ENCODE measurements around the gene VWA5B1. TPM values are rescaled to one million over a fixed set of nuclear protein-coding genes. Genes with fewer than 3 reads are reported as not detected.

VWA5B1 gene
- total and polyA plus RNA-seq, 10 donors: 0.28 TPM; not detected in 9

DNA sequence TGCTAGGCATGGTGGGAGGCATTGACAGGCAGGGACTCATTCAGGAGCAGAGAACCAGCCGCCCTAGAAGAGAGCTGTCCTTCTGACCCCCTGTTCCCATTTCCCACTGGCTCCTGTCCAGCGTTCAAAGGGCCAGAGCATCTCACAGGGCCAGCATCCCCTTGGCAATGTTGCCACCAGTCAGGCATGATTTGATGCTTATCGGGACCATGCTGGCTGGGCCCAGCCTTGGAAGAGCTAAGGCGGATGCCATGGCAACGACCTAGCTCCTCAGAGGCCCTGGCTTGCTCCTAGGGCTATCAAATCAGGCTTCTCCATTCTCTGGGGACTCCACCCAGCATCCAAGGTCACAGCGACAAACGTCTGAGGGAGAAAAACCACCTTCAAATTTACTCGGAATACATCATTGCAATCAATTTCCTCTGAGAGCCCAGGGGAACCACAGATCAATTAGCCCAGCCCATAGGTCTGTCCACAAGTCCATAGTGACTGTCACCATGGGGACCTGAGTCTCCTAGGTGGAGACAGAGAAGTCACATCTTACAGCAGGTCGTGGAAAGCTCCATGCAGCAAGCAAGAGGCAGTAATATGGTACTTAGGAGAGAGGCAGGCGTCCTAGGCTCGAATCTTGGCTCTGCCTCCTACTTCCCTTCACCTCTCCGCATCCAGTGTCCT, 14.1 kb upstream of the VWA5B1 start:
- H3K27ac ChIP-seq: no peak overlapping the region
- intact Hi-C loops (cut with DNase I; ENCODE audit: low total_unique reads): no loop called here
- TF ChIP-seq POLR2AphosphoS5 (IDR thresholded peaks at IDR 0.05): no peak
- TF ChIP-seq, protein P1, sequence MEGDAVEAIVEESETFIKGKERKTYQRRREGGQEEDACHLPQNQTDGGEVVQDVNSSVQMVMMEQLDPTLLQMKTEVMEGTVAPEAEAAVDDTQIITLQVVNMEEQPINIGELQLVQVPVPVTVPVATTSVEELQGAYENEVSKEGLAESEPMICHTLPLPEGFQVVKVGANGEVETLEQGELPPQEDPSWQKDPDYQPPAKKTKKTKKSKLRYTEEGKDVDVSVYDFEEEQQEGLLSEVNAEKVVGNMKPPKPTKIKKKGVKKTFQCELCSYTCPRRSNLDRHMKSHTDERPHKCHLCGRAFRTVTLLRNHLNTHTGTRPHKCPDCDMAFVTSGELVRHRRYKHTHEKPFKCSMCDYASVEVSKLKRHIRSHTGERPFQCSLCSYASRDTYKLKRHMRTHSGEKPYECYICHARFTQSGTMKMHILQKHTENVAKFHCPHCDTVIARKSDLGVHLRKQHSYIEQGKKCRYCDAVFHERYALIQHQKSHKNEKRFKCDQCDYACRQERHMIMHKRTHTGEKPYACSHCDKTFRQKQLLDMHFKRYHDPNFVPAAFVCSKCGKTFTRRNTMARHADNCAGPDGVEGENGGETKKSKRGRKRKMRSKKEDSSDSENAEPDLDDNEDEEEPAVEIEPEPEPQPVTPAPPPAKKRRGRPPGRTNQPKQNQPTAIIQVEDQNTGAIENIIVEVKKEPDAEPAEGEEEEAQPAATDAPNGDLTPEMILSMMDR (IDR thresholded peaks at IDR 0.05 in 8 of 11, conservative IDR thresholded peaks at IDR 0.05 in 3 of 11): no peak
- TF ChIP-seq POLR2A (IDR thresholded peaks at IDR 0.05): no peak
- no peak for DNase-seq
- no peaks in the 10 kb centered on the region for H3K9me3 ChIP-seq
- 75 to 86% (median 75%) methylated on average over 12 of the region's 12 CpGs for WGBS, 5 donors
- H3K27me3 ChIP-seq (replicated peaks in 1 of 7): peaks cover 0 to 4% (median 0%) of the 10 kb centered on the region in 7 donors
- no peaks in the 10 kb centered on the region for H3K4me1 ChIP-seq
- H3K36me3 ChIP-seq: no peaks in the 10 kb centered on the region
- H3K4me3 ChIP-seq: no peak overlapping the region

DNA sequence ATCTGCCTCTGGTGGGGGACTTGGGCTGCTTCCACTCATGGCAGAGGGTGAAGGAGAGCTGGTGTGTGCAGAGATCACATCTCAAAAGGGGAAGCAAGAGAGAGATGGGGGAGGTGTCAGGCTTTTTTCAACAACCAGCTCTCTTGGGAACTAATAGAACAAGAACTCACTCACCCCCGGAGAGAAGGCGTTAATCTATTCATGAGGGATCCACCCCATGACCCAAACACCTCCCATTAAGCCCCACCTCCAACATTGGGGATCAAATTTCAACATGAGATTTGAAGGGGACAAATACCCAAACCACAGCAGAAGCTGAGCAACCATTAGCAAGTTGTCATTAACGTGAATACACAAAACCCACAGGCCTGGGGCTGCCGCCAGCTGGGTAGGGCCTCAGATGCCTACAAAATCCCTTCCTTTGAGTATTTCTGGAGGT, 12.0 kb upstream of the VWA5B1 start:
- intact Hi-C loops (cut with DNase I; ENCODE audit: low total_unique reads): no loop called here
- 28 to 64% (median 47%) methylated on average over 4 of the region's 4 CpGs for WGBS, 5 donors
- peaks cover 0 to 11% (median 0%) of the 10 kb centered on the region in 7 donors for H3K27me3 ChIP-seq (replicated peaks in 1 of 7)

DNA sequence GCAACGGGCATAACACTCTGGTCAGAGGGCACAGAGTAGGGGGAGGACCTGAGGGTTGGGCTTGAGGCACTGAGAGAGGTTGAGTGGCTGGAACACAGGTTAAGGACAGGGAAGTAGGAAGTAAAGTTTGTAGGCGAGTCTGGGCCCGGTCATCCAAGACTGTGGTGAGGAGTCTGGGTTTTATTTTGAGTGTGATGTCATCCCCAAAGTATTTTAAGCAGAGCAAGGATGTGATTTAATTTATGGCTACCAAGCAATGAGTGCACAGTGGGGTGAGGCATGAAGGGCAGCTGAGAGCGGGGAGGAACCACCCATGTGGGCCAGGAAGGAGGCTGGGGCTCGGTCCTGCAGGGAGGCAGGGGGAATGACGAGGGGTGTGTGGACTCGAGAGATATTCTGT, 11.2 kb upstream of the VWA5B1 start:
- Histone ChIP-seq H3K27ac (no peak overlapping the region), H3K27me3 (replicated peaks in 1 of 7) (peaks cover 0 to 14% (median 0%) of the 10 kb centered on the region in 7 donors), H3K4me1 (no peaks in the 10 kb centered on the region), H3K9me3 (no peaks in the 10 kb centered on the region), H3K4me3 (no peak overlapping the region), H3K36me3 (no peaks in the 10 kb centered on the region)
- DNase-seq: no peak
- intact Hi-C loops (cut with DNase I; ENCODE audit: low total_unique reads): no loop called here
- 56 to 75% (median 71%) methylated on average over 7 of the region's 7 CpGs for WGBS, 5 donors
- TF ChIP-seq POLR2A (IDR thresholded peaks at IDR 0.05) (no peak), POLR2AphosphoS5 (IDR thresholded peaks at IDR 0.05) (no peak)
- TF ChIP-seq, protein P1 (IDR thresholded peaks at IDR 0.05 in 8 of 11, conservative IDR thresholded peaks at IDR 0.05 in 3 of 11): no peak

More for the DNA sequence above, 12.0 kb upstream of the VWA5B1 start:
- Histone ChIP-seq H3K4me3 (no peak overlapping the region), H3K4me1 (no peaks in the 10 kb centered on the region), H3K27ac (no peak overlapping the region), H3K9me3 (no peaks in the 10 kb centered on the region), H3K36me3 (no peaks in the 10 kb centered on the region)
- TF ChIP-seq POLR2AphosphoS5 (IDR thresholded peaks at IDR 0.05): no peak
- TF ChIP-seq POLR2A (IDR thresholded peaks at IDR 0.05): no peak
- no peak for DNase-seq

DNA sequence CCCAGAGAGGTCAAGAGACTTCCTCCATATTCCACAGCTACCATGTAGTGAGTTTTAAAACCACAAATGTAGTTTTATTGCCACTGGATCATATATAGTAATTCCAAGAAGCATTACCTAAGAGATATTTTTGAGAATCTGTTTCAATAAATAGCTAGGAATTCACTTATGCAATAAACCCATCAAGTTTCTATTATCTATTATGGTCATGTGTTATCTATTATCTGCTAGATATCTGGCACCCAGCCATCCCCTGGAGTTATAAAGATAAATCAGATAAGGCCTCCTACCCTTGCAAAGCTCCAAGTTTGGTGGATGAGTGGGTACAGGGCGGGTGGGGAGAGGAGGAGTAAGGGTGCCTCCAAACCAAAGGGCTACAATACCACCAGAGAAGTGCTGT, 10.3 kb upstream of the VWA5B1 start:
- peaks cover 0 to 15% (median 0%) of the 10 kb centered on the region in 7 donors for H3K27me3 ChIP-seq (replicated peaks in 1 of 7)
- 78 to 94% (median 80%) methylated on average over 1 of the region's 1 CpG for WGBS, 5 donors
- H3K4me3 ChIP-seq: no peak overlapping the region
- no peaks in the 10 kb centered on the region for H3K4me1 ChIP-seq
- H3K9me3 ChIP-seq: peaks cover 0 to 2% (median 0%) of the 10 kb centered on the region in 8 donors
- H3K27ac ChIP-seq: no peak overlapping the region
- DNase-seq: no peak
- TF ChIP-seq, protein P1 (IDR thresholded peaks at IDR 0.05 in 8 of 11, conservative IDR thresholded peaks at IDR 0.05 in 3 of 11): no peak
- no peak for TF ChIP-seq POLR2AphosphoS5 (IDR thresholded peaks at IDR 0.05)
- no peak for TF ChIP-seq POLR2A (IDR thresholded peaks at IDR 0.05)
- intact Hi-C loops (cut with DNase I; ENCODE audit: low total_unique reads): no loop called here
- H3K36me3 ChIP-seq: no peaks in the 10 kb centered on the region

Data from spleen (tissue), 11 donors.